ENCODE results near the gene RRBP1. TPM values are rescaled to one million over a fixed set of nuclear protein-coding genes. Genes with fewer than 3 reads are reported as not detected.

Gene RRBP1
- total RNA-seq, 1 experiment from 2014 or later = 45.3 TPM

- TF ChIP-seq CTCF (IDR thresholded peaks at IDR 0.05; ENCODE audit: unreplicated experiment) = no peak
- no peak overlapping the region for H3K27ac Mint-ChIP-seq (ENCODE audit: unreplicated experiment)
- DNase-seq = no peak
- H3K4me1 Mint-ChIP-seq (ENCODE audit: low read depth, unreplicated experiment) = no peaks in the 10 kb centered on the region
- H3K27me3 Mint-ChIP-seq (ENCODE audit: unreplicated experiment) = no peaks in the 10 kb centered on the region
- no peaks in the 10 kb centered on the region for H3K36me3 Mint-ChIP-seq (ENCODE audit: insufficient read depth, unreplicated experiment)
- no TSS peak for BruUV-seq (replicated peaks)
- CTCF ChIA-PET = no interaction called here
- no peaks in the 10 kb centered on the region for H3K9me3 Mint-ChIP-seq (ENCODE audit: low read depth, unreplicated experiment)
- no peak overlapping the region for H3K4me3 Mint-ChIP-seq (ENCODE audit: low read depth, unreplicated experiment)
- intact Hi-C loops (cut with micrococcal nuclease; ENCODE audit: unreplicated experiment) = no loop called here
Observed at GRCh38 chr20:17647391-17648314, 34.4 kb downstream of the RRBP1 start.

- Mint-ChIP-seq H3K27me3 (ENCODE audit: unreplicated experiment) (no peaks in the 10 kb centered on the region), H3K9me3 (ENCODE audit: low read depth, unreplicated experiment) (no peaks in the 10 kb centered on the region), H3K36me3 (ENCODE audit: insufficient read depth, unreplicated experiment) (no peaks in the 10 kb centered on the region), H3K4me3 (ENCODE audit: low read depth, unreplicated experiment) (no peak overlapping the region), H3K4me1 (ENCODE audit: low read depth, unreplicated experiment) (no peaks in the 10 kb centered on the region), H3K27ac (ENCODE audit: unreplicated experiment) (no peak overlapping the region)
- no TSS peak for BruUV-seq (replicated peaks)
- intact Hi-C loops (cut with micrococcal nuclease; ENCODE audit: unreplicated experiment) = no loop called here
- CTCF ChIA-PET = no interaction called here
- DNase-seq = no peak
- TF ChIP-seq CTCF (IDR thresholded peaks at IDR 0.05; ENCODE audit: unreplicated experiment) = no peak
Observed at GRCh38 chr20:17646961-17647301, 35.1 kb downstream of the RRBP1 start.

- TF ChIP-seq CTCF (IDR thresholded peaks at IDR 0.05; ENCODE audit: unreplicated experiment) = no peak
- Mint-ChIP-seq H3K4me3 (ENCODE audit: low read depth, unreplicated experiment) (no peak overlapping the region), H3K27me3 (ENCODE audit: unreplicated experiment) (no peaks in the 10 kb centered on the region), H3K9me3 (ENCODE audit: low read depth, unreplicated experiment) (no peaks in the 10 kb centered on the region), H3K36me3 (ENCODE audit: insufficient read depth, unreplicated experiment) (no peaks in the 10 kb centered on the region), H3K4me1 (ENCODE audit: low read depth, unreplicated experiment) (no peaks in the 10 kb centered on the region), H3K27ac (ENCODE audit: unreplicated experiment) (no peak overlapping the region)
- DNase-seq = no peak
- CTCF ChIA-PET = no interaction called here
- intact Hi-C loops (cut with micrococcal nuclease; ENCODE audit: unreplicated experiment) = no loop called here
- BruUV-seq (replicated peaks) = no TSS peak
Observed at GRCh38 chr20:17646209-17646960, 35.7 kb downstream of the RRBP1 start.

GRCh38 chr20:17645546-17646208 is 36.4 kb downstream of the RRBP1 start:
- H3K9me3 Mint-ChIP-seq (ENCODE audit: low read depth, unreplicated experiment) = no peaks in the 10 kb centered on the region
- TF ChIP-seq CTCF (IDR thresholded peaks at IDR 0.05; ENCODE audit: unreplicated experiment) = no peak
- no peaks in the 10 kb centered on the region for H3K27me3 Mint-ChIP-seq (ENCODE audit: unreplicated experiment)
- no TSS peak for BruUV-seq (replicated peaks)
- intact Hi-C loops (cut with micrococcal nuclease; ENCODE audit: unreplicated experiment) = no loop called here
- no peak overlapping the region for H3K27ac Mint-ChIP-seq (ENCODE audit: unreplicated experiment)
- CTCF ChIA-PET = no interaction called here
- H3K36me3 Mint-ChIP-seq (ENCODE audit: insufficient read depth, unreplicated experiment) = no peaks in the 10 kb centered on the region
- no peak for DNase-seq
- H3K4me1 Mint-ChIP-seq (ENCODE audit: low read depth, unreplicated experiment) = no peaks in the 10 kb centered on the region
- H3K4me3 Mint-ChIP-seq (ENCODE audit: low read depth, unreplicated experiment) = no peak overlapping the region

All from Calu3 (cell line).